AG04449 (cell line): ENCODE results near the gene GATA5.

Experiments
- CTCF ChIA-PET: fragments of 350-600 bp; formaldehyde crosslinking; extraction: SDS; loops from one replicate; lab custom pipeline; 2021; ENCODE audit warnings: antibody characterized with exemption; lab: Yijun Ruan, JAX
- POLR2A ChIA-PET: fragments of 400-600, 350-600 bp; formaldehyde crosslinking; extraction: SDS; loops from one replicate; lab custom pipeline; 2020; ENCODE audit warnings: antibody characterized with exemption, inconsistent platforms; lab: Yijun Ruan, JAX
- DNase-seq: peaks from one replicate; pipeline ENCODE4 v3.0.0-alpha.2; 2010; ENCODE audit warnings: low read depth, low spot score
- H3K4me3 ChIP-seq: 2 replicates; pipeline ENCODE4 v1.5.1; 2011; ENCODE audit warnings: low read depth, mild to moderate bottlenecking, control low read depth, low read length
- CTCF ChIP-seq: IDR thresholded peaks from one replicate; pipeline ENCODE4 v1.5.1; 2011; ENCODE audit warnings: mild to moderate bottlenecking, moderate library complexity, low read length, control low read depth, inconsistent platforms; ENCODE audit not compliant: insufficient read depth; ENCODE audit errors: missing control alignments

GATA5 gene

DNA sequence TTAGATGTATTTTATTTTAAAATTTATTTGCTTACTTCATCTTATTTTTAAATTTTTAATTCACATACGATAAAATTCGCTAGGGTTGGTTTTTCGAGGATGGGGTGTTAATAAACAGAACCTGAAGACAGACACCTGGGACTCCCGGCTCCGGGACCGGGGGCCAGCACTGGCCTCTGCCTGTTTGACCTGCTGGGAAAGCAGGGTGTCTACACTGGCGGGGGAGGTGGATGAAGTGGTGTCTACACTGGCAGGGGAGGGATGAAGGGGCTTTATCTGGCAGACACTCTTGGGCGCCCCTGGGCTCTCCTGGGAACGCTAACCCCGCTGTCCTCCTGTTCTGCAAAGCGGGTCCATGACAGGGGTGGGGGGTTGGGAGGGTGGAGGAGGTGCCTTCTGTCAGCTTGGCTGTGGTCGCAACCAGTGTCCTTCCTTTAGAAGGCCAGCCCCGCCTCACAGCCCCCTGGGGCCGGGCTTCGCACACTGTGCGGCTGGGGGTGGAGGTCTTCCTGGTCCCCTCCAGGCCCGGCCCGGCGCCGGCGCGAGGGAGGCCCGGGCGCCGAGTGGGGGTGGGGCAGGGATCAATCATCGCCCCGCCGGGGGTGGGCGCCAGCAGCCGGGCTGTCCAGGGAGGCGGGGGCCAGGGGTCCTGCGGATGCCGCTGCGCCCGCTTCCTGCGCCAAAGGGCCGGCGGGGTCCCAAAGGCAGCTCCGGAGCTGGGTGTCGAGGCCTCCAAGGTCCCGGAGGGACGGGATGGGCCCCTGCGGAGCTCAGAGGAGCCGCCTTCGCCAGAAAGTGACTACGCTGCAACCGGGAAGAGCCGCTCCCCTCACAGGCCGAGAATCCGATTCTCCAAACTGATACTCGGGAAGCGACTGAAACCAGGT, 1.8 kb downstream of the GATA5 start:
- no peak for DNase-seq
- POLR2A ChIA-PET = no interaction called here
- CTCF ChIA-PET = no interaction called here
- TF ChIP-seq CTCF = no peak
- no peak overlapping the region for H3K4me3 ChIP-seq

- no peak for TF ChIP-seq CTCF
- no peak overlapping the region for H3K4me3 ChIP-seq
- CTCF ChIA-PET = interaction anchor here (1.1 kb wide), 1 partner anchor 144 kb away, joined by 3 read pairs; no protein-coding TSS in a partner anchor
- POLR2A ChIA-PET = no interaction called here
- DNase-seq = no peak
Measured at GRCh38 chr20:62472941-62473585, 2.7 kb downstream of the GATA5 start.

GRCh38 chr20:62472138-62472940, 3.5 kb downstream of the GATA5 start:
- DNase-seq = no peak
- POLR2A ChIA-PET = no interaction called here
- CTCF ChIA-PET = interaction anchor here (1.1 kb wide), 1 partner anchor 145 kb away, joined by 3 read pairs; no protein-coding TSS in a partner anchor
- no peak for TF ChIP-seq CTCF
- no peak overlapping the region for H3K4me3 ChIP-seq

GRCh38 chr20:62470459-62470858, 5.3 kb downstream of the GATA5 start:
- POLR2A ChIA-PET = no interaction called here
- no peak for DNase-seq
- TF ChIP-seq CTCF = no peak
- CTCF ChIA-PET = no interaction called here
- H3K4me3 ChIP-seq = no peak overlapping the region

GRCh38 chr20:62470001-62470400, 5.8 kb downstream of the GATA5 start:
- TF ChIP-seq CTCF = no peak
- DNase-seq = no peak
- no peak overlapping the region for H3K4me3 ChIP-seq
- ChIA-PET POLR2A (no interaction called here), CTCF (no interaction called here)

- CTCF ChIA-PET = no interaction called here
- TF ChIP-seq CTCF = no peak
- POLR2A ChIA-PET = no interaction called here
- DNase-seq = no peak
- H3K4me3 ChIP-seq = no peak overlapping the region
Measured at GRCh38 chr20:62469352-62469751, 6.4 kb downstream of the GATA5 start.
